HG03045 (cell line): ENCODE results near the gene CSHL1.
A peak's percentile ranks its signal among the peaks of the same experiment; 100 is the strongest.
"Not testable (repeated sequence)": the region's sequence is repeated elsewhere in the genome, so short reads cannot be mapped to it uniquely, and the experiment has no call there.

Source experiments
- ATAC-seq: cut with Tn5 transposase; IDR thresholded peaks from one replicate; pipeline ENCODE4 v1.9.1; 2021; ENCODE audit warnings: mild to moderate bottlenecking, moderate library complexity; ENCODE audit not compliant: unreplicated experiment

The CSHL1 gene

DNA sequence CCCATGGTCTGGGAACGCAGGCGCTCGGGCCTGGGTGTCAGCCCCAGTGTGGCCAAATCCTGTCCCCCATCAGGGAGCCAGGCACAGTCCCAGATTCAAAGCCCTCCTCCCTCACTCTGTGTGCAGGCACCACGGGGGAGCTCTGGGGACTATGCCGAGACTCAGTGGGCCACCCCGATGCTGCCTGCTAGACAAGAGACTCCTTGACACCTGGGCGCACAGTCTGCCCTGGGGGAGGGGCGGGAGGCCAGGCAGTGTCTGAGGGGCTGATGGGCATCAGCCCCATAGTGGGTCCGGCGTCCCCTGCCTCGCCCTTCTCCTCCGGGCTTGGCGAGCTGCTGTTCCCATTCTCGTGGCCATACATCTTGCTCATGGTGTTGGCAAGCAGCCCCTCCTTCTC lies 29.5 kb upstream of the CSHL1 start:
- ATAC-seq = no peak

DNA sequence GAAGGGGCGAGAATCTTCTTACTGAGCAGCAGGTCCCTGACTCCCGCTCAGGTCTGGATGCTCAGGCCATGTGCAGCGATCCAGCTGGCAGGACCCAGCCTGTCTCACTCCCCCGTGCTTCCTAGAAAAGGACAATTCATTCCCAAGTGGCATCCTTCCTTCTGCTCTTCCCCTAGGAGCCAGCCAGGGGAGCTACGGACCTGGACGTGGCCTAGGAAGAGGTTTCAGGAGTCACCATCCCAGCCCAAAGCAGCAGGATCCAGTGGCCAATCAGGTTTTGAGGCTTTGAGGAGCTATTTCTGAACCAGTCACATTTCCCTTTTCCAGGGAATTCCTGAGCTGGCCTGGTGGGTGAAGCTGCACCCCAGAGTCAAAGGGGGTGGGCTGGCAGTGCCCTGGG lies 28.8 kb upstream of the CSHL1 start:
- no peak for ATAC-seq

DNA sequence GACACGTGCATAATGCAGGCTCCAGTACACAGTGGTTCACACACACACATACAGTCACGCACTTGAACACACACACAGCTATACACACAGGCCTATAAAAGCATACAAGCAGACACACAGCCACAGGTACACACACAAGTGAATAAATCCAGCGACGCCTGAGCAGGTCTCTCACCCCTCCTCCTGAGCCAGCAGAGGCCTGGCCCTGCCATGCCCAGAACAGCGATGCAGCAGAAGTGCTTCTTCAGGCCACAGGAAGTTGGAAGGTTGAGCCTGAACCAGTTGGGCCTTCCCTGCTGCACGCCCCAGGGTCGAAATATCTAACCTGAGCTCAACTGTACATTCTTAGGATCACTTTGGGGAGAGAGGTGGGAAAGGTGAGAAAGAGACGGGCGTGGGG lies 28.3 kb upstream of the CSHL1 start:
- no peak for ATAC-seq

DNA sequence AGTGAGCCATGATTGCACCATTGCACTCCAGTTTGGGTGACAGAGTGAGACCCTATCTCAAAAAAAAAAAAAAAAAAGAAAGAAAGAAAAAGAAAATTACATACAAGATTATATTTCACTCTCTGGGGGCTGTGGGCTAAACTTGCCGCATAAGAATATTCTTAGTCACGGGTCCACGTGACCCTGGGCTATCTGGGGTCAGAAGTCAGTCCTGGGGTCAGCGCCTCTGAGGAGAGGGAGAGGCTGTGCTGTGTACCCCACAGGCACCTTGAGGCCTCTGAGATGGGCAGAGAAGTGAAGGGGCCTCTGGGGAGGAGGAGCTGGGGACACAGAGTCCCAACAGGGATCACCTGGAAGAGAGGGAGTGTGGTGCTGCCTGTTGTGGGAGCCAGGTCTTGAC lies 26.9 kb upstream of the CSHL1 start:
- no peak for ATAC-seq

DNA sequence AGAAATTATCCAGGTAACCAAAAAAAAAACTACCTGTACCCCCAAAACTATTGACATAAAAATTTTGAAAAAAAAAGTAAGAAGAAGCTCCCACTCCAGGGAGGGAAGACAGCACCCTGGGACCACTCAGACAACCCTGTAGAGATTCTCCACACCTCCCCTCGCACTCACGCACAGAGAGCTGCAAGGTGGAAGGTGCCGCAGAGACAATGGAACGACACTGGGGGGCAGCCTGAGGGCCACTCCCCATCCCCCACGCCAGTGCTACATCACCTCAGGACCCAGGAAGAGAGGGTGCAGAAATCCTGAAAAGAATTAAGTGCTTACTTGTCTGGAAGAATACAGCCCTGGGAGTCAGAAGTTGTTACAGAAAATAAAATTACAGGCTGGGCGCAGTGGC lies 26.3 kb upstream of the CSHL1 start:
- no peak for ATAC-seq

DNA sequence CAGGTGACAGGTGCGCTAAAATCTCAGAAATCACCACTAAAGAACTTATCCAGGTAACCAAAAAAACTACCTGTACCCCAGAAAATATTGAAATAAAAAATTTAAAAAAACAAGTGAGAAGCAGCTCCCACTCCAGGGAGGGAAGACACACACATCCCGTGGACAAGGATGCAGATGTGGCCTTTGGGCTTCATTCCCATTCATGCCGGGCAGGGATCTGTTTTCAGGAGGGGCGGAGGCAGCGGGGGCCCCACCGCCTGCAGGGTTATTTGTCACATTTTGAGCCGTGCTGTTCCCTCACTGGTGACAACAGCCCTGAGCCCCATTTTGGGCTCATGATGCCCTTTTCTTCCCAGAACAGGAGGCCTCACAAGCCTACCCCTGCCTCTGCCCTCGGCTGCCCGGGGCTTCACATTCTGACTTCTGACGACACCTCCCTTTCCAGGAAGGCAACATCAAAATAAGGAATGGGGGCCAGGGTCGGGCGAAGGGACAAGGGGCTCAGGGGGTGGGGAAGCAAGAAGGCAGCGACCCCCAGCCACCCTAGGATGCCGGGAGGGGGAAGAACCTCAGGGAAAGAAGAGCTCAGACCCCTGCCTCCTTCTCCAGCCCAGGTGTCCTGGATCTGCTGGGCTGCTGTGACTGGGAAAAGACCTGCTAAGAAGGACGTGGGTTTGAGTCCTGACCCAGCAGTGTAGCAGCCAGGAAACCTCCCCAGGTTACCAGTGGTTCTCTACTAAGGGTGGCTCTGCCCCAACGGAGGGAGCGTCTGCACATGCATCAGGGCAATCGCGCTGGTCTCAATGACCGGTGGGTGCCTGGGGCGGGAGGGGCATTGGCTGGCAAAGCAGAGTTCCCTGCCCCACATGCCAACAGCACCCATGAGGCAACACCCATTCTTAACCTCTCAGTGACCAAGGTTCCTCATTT lies 23.4 kb upstream of the CSHL1 start:
- ATAC-seq = no peak

DNA sequence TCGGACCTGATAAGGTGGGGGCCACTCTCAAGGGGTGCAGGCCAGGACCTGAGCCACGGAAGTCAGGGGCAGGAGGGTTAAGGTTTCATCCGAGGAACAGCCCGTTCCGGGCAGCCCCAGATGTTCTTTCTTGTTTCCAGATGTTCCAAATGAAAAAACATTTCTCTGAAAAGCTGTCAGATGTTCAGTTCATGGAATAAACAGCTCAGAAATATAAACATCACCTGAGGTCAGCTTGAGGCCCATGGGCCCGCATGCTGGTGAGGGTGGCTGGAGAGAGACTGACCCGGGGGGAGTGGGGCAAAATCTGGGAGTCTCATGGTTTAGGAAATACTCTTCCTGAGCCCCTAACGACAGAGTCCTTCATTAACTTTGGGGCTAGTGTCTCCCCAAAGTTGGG lies 22.5 kb upstream of the CSHL1 start:
- no peak for ATAC-seq

DNA sequence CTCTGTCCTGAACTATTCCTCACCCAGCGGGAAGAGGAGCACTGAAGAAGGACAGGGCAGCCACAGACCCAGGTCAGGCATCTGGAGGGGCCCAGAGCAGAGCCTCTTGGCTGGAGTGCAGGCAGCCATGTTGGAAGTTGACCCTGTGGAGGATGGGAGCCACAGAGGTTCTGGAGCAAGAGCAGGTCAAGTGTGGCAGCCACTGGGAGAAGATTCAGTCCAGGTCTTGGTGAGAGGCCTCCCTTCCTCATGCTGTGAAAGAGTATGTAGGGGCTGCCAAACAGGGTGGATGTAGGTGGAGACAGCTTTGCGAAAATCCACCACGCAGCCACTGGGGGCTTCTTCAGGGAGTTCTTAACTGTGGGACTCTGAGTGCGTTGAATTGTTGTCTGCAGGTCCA lies 21.7 kb upstream of the CSHL1 start:
- ATAC-seq = no peak

DNA sequence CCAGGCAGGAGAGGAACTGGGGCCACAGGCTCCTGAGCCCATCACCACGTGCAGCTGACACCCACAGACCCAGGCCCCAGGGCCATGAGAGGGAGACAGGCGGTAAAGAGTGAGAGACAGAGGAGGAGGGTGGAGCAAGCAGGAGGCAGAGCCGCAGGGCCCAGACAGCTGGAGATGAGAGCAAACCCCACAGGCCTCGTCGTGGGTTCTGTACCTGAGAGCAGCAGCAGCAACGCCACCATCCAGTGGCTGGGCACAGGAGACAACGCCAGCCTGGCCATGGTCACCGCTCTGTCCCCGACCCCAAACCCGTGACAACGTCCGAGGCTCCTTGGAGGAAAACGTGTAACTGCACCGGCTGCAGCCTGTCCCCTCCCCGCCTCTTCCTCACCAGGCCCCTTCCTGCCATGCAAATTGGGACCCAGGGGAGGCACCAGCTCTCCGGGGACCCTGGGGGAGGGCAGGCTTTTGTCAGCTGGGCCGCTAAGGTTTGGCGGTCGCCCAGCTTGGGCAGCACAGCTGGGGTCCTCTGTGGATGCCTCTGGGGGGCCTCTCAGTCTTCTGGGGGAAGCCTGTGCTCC lies 21.0 kb upstream of the CSHL1 start, which contains the start of gene CD79B:
Gene CD79B (minus strand): TSS at position 351 of the 581 bp plus-strand sequence. CDS start 70 bp downstream, at position 281.
- ATAC-seq = peak; percentile 73

DNA sequence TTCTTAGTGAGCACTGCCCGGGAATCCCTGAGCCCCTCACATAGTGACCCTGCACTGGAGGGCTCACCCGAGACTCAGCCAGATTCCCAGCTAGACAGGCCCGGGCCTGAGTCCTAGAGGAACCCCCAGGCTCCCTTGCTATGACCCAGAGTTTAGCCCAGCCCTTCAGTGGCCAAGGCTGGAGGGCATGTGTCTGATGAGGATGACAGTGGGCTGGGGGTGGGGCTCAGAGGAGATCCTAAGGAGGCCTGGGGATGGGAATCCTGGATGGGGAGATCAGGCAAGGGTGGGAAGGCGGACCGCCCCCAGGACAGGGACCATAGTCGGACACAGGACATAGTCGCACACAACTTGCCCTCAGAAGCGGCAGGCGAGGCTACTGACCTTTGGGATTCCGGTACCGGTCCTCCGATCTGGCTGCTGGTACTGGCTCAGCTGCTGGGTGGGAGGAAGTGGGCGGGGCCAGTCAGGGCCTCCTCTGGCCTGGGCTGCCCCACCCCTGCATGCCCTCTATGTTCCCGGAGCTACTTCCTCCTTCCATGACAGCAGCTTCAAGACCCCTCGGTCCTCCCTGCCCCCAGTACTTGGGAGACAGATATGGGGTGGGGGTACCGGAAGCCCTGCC lies 20.0 kb upstream of the CSHL1 start:
- ATAC-seq = no peak

DNA sequence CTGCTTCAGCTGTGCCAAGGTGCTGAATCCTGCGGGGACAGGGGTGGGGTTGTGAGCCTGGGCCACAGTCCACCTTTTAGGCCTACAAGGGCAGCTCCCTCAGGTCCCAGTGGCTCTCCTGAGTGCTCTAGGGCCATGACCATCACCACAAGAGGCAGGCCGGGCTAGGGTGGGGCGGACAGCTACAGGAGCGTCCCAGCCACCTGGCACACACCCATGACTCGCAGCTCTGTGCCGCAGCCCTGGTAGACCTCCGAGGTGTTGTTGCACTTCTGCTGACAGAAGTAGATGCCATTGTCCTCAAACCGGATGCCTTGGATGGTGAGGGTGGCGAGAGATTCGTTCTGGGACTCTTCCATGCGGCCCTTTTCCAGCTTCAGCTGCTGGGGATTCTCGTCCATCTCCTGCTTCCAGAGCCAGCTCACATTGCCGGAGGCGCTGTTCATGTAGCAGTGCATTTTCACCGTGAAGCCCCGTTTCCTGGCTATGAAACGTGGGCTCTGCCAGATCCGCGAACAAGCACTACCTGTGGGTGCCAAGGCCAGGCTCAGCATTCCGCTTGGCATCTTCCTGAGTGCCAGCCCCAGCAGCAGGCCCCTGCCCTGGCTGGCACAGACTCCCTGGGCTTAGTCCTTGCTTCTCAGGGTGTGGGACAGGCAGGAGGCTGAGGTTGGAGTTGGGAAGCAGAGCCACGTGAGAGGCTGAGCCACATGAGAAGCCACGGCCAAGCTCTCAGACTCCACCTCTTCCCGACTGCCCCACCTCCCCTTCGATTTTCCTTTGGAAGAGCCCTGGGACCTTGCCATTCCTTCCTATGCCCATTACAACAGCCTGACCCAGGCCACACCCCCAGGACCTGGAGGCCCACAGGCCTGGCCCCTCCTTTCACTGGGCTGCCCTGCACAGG lies 19.1 kb upstream of the CSHL1 start:
- no peak for ATAC-seq

DNA sequence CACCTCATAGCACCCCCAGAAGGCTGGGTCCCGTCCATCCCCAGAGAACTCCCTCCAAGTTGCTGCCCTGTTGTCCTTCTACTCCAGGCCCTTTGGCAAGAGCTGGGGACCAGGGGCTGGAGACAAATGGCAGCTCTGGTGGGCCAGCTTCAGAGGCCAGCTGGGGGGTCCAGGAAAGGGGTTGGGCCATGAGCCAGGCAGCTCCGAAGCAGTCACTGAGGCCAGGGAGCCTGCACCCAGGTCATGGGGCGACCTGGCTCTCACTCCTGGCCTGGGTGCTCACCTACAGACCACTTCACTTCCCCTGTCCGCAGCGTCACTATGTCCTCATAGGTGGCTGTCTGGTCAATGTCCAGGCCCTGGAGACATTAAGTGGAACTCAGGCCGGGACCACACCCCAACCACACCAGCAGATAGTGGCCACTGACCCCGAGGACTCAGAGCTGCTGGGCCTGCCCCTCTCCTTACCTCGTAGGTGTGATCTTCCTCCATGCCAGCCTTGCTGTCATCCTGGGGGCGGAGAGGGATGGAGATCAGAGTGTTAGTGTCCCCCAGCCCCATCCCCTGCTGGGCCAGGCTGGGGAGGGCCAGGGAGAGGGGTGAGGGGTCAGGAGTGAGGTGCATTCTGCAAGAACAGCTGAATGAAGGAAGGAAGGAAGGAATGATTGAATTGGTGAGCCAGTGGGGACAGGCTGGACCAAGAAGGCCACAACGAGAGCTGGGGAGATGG lies 18.1 kb upstream of the CSHL1 start:
- no peak for ATAC-seq

DNA sequence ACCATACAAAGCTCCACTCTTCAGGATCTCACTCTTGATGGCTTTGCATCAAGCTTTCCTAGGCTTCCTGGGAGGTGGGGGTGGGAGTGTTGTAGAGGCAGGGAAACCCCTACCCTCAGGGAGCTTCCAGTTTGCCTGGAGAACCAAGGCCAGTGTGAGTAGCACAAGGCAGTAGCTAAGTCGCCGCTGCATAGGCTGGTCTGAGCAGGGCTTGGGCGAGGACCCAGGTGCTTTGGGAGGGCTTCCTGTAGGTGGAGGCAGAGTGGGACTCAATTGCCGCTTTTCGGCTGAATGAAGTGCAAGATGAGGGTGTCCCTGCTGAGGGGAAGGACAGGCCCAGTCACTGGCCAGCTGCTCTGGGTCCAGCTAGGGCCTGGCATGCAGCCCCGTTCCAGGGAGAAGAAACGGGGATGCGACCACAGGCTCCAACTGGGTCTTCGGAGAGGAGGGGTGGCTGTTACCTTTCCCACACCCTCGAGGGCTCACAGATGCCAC lies 17.2 kb upstream of the CSHL1 start:
- ATAC-seq = no peak

DNA sequence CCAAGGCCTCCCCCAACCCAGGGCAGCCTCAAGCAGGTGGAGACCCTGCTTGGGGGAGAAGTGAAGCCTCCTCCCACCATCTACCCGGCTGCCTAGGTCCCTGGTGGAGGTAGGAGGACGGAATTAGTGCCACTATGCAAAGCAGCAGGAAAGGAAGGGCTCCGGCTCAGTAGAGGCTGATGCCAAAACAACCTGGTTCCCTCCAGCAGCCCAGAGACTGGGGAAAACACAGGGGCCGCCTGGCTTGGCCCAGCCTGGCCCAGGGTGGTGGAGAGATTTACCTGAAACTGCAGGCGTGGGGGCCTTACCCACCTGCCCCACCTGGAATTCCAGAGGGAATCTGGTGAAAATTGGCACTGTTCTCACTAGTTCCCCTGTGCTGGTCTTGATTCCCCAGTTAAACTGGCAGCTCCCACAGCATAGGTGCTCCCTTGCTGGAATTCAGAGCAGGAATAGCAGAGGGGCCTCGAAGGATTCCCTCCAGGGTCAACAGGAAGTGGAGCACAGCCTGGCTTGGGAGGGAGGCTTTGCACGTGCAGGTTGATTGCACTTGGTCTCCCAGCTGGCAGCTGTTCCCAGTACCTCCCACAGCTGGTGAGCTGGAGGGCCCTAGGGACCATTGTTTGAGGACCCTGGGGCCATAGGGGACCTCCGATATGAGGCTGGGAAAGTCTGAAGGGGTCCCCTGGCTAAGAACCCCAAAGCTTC lies 16.6 kb upstream of the CSHL1 start:
- ATAC-seq = no peak

DNA sequence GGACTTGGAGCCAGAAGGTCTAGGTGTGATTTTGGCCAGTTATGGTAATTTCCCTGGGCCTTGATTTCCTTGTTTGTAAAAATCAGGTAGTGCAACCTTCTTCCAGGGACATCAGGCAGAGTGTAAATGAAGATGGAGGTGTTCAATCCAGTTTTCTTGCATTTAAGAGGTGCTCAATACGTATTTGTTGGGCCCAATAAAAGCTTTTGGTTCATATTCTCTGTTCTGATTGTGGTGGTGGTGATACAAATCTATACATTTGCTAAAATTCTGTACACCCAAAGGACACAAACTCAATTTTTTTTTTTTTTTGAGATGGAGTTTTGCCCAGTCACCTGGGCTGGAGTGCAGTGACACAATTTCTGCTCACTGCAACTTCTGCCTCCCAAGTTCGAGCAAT lies 15.1 kb upstream of the CSHL1 start:
- no peak for ATAC-seq

DNA sequence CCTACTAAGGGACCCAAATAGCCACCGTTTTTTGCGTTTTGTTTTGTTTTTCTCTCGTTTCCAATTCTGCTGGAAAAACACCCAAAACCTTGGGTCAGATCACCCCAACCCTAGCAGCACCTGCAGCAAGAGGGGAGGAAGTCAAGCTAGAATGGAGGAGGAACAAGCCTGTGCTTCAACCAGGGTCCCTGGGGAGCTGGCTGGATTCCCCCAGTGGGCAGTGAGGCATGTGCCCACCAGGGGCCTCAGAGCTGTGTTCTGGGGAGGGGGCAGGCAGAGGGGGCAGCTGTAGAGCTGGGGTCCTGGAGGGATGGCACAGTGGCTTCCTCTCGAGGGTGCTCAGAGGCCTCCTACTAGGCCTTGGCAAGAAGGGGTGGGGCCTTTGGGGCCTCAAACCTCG lies 14.6 kb upstream of the CSHL1 start:
- no peak for ATAC-seq

DNA sequence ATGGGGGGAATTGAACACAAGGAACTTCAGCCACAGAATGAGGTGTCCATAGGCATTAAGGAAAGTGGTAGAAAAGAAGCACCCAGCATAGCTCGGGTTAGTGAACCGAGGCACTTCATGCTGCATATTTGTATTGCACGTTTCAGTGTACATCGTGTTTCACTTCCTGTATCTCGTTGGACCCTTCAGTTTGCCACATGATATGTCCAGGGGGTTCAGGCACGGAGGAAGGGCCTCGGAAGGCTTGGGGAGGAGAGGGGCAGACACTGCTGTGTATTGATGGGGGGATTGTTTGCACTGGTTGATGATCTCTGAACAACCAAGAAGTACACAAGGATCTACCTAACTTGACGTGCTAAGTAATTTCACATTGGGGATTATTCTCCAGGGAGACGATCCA lies 11.3 kb upstream of the CSHL1 start:
- ATAC-seq = not testable (repeated sequence)

DNA sequence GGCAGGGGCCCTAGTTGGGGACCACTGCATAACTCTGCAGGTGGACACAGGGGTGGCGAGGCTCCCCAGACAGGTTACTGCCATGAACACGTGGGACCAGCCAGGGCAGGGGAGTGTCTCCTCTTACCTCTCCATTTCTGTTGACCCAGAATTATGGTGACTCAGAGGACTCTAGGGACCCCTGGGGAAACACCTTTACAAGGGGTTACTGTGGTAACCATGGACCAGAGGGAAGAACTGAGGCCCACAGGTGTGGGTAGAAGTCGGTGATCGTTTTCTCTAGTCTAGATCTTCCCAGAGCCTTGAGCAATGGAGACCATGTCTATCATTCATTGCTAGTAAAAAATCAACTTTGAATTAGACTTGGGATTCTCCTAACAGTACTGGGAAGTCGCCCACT lies 9.7 kb upstream of the CSHL1 start:
- not testable (repeated sequence) for ATAC-seq

DNA sequence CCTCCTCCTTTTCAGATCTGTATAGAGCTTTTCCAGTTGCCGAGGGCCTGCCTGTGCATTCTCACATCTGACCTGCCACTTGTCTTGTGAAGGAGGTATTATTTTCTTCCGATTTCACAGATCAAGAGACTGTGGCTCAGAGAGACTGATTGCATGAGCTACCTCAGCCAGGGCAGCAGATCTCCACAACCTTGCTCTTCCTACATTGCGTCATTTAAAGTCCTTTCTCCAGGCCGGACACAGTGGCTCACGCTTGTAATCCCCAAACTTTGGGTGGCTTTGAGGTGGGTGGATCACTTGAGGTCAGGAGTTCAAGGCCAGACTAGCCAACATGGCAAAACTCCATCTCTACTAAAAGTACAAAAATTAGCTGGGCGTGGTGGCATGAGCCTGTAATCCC lies 9.0 kb upstream of the CSHL1 start:
- ATAC-seq = not testable (repeated sequence)
